PC-9 (cell line): ENCODE results near the gene C2orf76.

Experiments used
- EZH2 ChIP-seq: fragments of 200-600 bp; sonication (generic); IDR thresholded peaks from 2 replicates; pipeline ENCODE4 v1.8.0; 2017; ENCODE audit warnings: antibody characterized with exemption, low read depth
- TF ChIP-seq, protein P1 (sequence below): fragments of 200-600 bp; sonication (generic); conservative IDR thresholded peaks from 2 replicates; pipeline ENCODE4 v1.6.1; 2017; ENCODE audit warnings: mixed run types, antibody characterized with exemption, mild to moderate bottlenecking, moderate library complexity

- TF ChIP-seq EZH2: no peak
- TF ChIP-seq, protein P1, sequence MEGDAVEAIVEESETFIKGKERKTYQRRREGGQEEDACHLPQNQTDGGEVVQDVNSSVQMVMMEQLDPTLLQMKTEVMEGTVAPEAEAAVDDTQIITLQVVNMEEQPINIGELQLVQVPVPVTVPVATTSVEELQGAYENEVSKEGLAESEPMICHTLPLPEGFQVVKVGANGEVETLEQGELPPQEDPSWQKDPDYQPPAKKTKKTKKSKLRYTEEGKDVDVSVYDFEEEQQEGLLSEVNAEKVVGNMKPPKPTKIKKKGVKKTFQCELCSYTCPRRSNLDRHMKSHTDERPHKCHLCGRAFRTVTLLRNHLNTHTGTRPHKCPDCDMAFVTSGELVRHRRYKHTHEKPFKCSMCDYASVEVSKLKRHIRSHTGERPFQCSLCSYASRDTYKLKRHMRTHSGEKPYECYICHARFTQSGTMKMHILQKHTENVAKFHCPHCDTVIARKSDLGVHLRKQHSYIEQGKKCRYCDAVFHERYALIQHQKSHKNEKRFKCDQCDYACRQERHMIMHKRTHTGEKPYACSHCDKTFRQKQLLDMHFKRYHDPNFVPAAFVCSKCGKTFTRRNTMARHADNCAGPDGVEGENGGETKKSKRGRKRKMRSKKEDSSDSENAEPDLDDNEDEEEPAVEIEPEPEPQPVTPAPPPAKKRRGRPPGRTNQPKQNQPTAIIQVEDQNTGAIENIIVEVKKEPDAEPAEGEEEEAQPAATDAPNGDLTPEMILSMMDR: no peak
These were observed 80.0 kb downstream of the C2orf76 start for GRCh38 chr2:119286661-119287060.
